Measurements from ENCODE around the gene RAMP1.

RAMP1 gene

GRCh38 chr2:237956402-237956736, 96.9 kb downstream of the RAMP1 start:
- DNase-seq: no peak

- DNase-seq: no peak
These were observed 102.2 kb downstream of the RAMP1 start for GRCh38 chr2:237961637-237962036.

All from DMS 273 treated with DMSO at 0.1 percent for 48 hours (cell line).